PFSK-1 (cell line): ENCODE data around the gene ZNF618.

Experiments used
- FOXP2 ChIP-seq: optimal IDR thresholded peaks from 2 replicates; pipeline ENCODE3; 2011; ENCODE audit warnings: borderline replicate concordance, control low read depth, inconsistent platforms; ENCODE audit not compliant: insufficient read depth; ENCODE audit errors: extremely low read length, extremely low read depth
- POLR2AphosphoS5 ChIP-seq: IDR thresholded peaks from 2 replicates; pipeline ENCODE4 v1.6.1; 2012; ENCODE audit warnings: low read depth, mild to moderate bottlenecking, control low read depth, low read length, moderate library complexity
- REST ChIP-seq, 2 experiments: IDR thresholded peaks; 2 replicates each; pipeline versions ENCODE4 v1.6.1 to v1.8.0; 2011 to 2012; ENCODE audit warnings: low read depth in 2 of 2, low read length in 2 of 2, control low read depth in 1 of 2, inconsistent platforms in 1 of 2, mild to moderate bottlenecking in 1 of 2, moderate library complexity in 1 of 2; ENCODE audit not compliant: insufficient read depth in 1 of 2
- SIN3A ChIP-seq: IDR thresholded peaks from 2 replicates; pipeline ENCODE4 v1.6.1; 2012; ENCODE audit warnings: mild to moderate bottlenecking, low read length, moderate library complexity, borderline replicate concordance; ENCODE audit not compliant: insufficient read depth
- TAF1 ChIP-seq: IDR thresholded peaks from 2 replicates; pipeline ENCODE4 v1.6.1; 2012; ENCODE audit warnings: low read length, control low read depth, borderline replicate concordance; ENCODE audit not compliant: insufficient read depth

GRCh38 chr9:114035845-114036801 lies 160.0 kb downstream of the ZNF618 start:
- TF ChIP-seq POLR2AphosphoS5 = no peak
- TF ChIP-seq REST (IDR thresholded peaks at IDR 0.05; ENCODE audit: insufficient read depth in 1 of 2, low read depth in 2 of 2, low read length in 2 of 2) = no peak
- no peak for TF ChIP-seq TAF1
- no peak for TF ChIP-seq FOXP2
- TF ChIP-seq SIN3A = no peak
